Stimulated activated CD4-positive, alpha-beta T cell treated with anti-CD3 and anti-CD28 coated beads, Interleukin-2, amount 100 ng/mL, for 4 hours (primary cell): ENCODE measurements around the gene ZBTB22.
A peak's percentile ranks its signal among the peaks of the same experiment; 100 is the strongest.
"Not testable (repeated sequence)": the region's sequence is repeated elsewhere in the genome, so short reads cannot be mapped to it uniquely, and the experiment has no call there.

Experiments
- DNase-seq: peaks from one replicate; pipeline ENCODE4 v3.0.0-alpha.2; 2020; ENCODE audit warnings: low read depth

ZBTB22 gene

GRCh38 chr6:33317669-33318425, at the start of gene ZBTB22:
Gene ZBTB22 (minus strand): TSS chr6:33317744. CDS start chr6:33316916, 828 bp downstream.
- peak; percentile 89 for DNase-seq

- no peak for DNase-seq
These were observed 49.6 kb upstream of the ZBTB22 start for GRCh38 chr6:33367009-33367714.

GRCh38 chr6:33365206-33365971, 47.8 kb upstream of the ZBTB22 start:
- DNase-seq = not testable (repeated sequence)

- not testable (repeated sequence) for DNase-seq
These were observed 47.1 kb upstream of the ZBTB22 start for GRCh38 chr6:33364475-33365205.

GRCh38 chr6:33363486-33363885, 45.9 kb upstream of the ZBTB22 start:
- DNase-seq = not testable (repeated sequence)

GRCh38 chr6:33359331-33359730, 41.8 kb upstream of the ZBTB22 start:
- DNase-seq = no peak

GRCh38 chr6:33357160-33357871, 39.8 kb upstream of the ZBTB22 start:
- not testable (repeated sequence) for DNase-seq

- no peak for DNase-seq
These were observed 38.8 kb upstream of the ZBTB22 start for GRCh38 chr6:33356295-33356694.

- not testable (repeated sequence) for DNase-seq
These were observed 38.3 kb upstream of the ZBTB22 start for GRCh38 chr6:33355860-33356259.

GRCh38 chr6:33347816-33348215, 30.3 kb upstream of the ZBTB22 start:
- DNase-seq = no peak

GRCh38 chr6:33346972-33347371, 29.4 kb upstream of the ZBTB22 start:
- not testable (repeated sequence) for DNase-seq

GRCh38 chr6:33344701-33345697, 27.5 kb upstream of the ZBTB22 start:
- peak; percentile 53 for DNase-seq

- peak; percentile 40 for DNase-seq
These were observed 26.5 kb upstream of the ZBTB22 start for GRCh38 chr6:33343953-33344611.

GRCh38 chr6:33343606-33343952, 26.0 kb upstream of the ZBTB22 start:
- DNase-seq = not testable (repeated sequence)

GRCh38 chr6:33339193-33339592, 21.6 kb upstream of the ZBTB22 start:
- no peak for DNase-seq

GRCh38 chr6:33336495-33336894, 19.0 kb upstream of the ZBTB22 start:
- no peak for DNase-seq

GRCh38 chr6:33335916-33336315, 18.4 kb upstream of the ZBTB22 start:
- no peak for DNase-seq

- DNase-seq = no peak
These were observed 16.1 kb upstream of the ZBTB22 start for GRCh38 chr6:33333666-33334065.

- DNase-seq = no peak
These were observed 13.2 kb upstream of the ZBTB22 start for GRCh38 chr6:33330736-33331135.

- DNase-seq = no peak
These were observed 11.5 kb upstream of the ZBTB22 start for GRCh38 chr6:33329058-33329457.
